Measurements from ENCODE around the gene LIFR.
A peak's percentile ranks its signal among the peaks of the same experiment; 100 is the strongest.

Gene LIFR

DNA sequence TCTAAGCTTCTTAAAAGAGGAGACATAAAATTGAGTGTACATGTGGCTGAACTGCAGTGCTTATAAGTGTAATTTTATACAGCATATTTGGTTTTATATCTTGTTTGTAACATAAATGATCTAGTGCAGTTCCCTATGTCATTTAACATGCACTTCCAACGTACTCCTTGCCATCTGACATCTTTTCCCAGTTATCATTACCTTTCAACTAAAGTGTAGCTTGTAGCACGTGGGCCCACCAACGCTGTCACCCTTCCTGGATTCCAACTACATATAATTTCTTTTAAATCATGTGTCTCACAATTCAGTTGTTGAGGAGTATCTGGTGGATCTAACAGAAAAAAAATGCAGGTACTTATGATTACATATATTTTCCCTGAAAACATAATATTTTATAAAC, 50.1 kb downstream of the LIFR start:
- DNase-seq, result no peak

DNA sequence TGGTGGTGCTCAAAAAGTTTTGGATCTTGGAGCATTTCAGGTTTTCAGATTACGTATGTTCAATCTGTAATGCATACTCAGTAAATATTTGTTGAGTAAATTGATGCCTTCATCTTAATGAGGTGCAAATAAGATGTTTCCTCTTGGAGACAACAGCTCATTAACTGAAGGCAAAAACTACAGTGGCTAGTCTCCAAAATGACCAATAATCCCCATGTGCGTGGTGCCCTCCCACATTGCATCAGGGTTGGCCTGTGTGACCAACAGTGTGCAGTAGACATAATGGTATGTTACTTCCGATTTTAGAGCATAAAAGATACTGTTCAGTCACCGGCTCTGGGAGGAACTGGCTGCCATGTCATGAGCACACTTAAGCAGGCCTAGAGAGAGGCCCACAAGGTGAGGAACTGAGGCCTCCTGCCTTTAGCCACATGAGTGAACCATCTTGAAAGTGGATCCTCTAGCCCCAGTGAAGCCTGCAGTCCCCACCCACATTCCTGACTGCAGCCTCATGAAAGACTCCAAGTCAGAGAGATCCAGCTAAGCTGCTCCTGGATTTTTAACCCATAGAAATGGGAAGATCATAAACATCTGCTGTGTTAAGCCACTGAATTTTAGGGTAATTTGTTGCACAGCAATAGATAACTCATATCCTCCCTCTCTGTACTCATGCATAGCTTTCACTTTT, 55.7 kb downstream of the LIFR start:
- DNase-seq, result no peak

DNA sequence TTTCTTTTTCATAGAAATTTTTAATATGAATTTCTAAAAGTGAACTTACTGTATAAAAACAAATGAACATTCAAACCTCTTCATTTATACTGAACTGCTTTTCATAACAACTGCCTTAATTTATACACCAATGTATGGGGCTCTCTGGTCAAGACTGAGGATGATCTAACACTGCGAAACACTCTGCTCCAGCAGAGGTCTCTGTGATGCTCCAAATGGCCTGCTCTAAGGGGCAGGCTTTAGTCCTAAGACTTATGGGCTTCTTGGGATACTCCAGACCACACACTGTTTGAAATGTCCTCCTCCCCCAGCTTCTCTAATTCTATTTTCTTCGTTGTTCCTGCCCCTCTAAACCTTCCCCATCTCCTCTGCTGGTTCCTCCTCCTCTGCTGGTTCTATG, 58.5 kb downstream of the LIFR start:
- DNase-seq, result no peak

DNA sequence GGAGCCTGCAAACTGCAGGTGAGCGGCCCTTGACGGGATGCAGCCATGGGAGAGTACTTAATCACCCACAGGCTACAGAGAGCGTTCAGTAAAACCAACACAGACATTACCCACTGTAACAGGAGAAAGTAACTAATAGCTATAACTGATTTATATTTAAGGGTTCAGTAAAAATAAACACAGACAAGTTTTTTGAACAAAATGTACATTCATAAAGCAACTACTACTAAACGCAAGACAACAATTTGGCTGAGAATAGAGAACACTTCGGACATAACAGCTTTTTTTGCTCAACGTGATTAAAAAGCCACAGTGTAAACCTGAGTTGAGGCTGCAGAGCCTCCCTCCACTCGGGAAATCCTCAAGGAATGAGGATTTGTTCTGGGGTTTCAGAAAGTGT, 61.7 kb downstream of the LIFR start:
- DNase-seq, result no peak

DNA sequence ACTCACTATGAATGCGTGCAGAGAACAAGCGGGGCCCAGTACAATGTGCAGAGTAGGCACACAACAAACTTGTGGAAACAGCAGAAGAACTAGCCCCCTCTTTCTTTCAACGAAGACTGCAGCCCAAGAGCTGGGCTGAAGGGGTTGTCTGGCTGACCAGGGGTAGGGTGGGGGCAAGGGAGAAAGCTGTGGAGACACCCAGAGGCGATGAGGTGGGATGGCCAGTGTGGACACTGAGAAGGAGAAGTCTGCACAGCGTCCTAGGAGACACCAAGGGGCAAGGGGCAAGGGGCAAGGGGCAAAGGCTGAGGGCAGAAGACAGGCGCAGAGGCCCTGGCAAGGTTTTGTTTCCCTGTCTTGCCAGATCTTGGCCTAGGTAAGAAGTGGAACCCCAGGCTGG, 62.3 kb downstream of the LIFR start:
- no peak for DNase-seq

DNA sequence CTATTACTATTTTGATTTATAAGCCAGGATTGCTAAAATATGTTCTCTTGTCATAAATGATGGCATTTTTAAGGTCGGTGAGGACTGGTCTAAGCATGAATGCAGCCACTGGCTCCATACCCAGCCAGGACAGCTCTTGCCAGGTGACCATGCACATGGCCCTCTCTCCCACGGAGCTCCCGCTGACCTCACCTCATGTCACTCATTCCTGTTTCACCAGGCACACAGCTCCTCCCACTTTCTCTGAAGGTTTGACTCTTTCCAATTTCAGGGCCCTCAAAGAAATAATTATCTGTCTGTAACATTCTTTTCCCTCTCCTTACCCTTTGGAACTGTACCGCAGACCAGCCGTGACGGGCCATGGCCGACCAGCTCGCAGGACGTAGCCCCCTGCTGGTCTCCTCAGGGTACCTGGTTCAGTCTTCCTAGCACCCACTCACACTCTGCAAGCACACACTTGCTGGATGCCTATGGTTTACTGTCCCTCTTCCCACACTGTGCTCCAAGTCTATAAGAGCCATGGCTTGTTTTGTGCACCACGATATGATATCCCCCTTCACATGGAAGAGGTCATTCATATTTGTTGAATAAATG, 72.5 kb downstream of the LIFR start:
- no peak for DNase-seq

DNA sequence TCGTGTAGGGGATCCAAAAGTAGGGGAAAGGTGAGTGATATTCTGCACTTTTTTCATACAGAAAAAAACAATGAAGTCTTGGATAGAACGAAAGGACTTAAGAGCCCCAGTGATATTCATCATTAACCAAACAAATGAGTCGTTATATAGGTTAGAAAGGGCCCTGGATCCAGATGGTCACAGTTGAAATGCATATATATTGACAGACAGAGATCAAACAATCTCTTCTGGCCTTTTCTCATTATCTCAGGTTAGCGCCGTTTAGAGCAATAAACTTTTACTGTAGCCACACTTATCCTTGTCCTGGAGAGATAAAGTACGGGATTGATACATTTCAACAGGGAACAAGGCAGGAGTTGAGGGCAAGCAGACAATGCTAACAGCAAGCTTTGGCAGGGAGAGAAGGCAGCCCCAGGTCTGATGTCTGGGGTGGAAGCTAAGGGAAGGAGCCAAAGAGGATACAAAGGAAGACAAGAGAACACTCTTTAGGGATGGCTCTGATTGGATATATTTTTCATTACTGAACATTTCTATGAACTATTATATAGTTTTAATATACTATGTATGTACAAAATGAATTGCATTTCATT, 77.0 kb downstream of the LIFR start:
- DNase-seq, result no peak

DNA sequence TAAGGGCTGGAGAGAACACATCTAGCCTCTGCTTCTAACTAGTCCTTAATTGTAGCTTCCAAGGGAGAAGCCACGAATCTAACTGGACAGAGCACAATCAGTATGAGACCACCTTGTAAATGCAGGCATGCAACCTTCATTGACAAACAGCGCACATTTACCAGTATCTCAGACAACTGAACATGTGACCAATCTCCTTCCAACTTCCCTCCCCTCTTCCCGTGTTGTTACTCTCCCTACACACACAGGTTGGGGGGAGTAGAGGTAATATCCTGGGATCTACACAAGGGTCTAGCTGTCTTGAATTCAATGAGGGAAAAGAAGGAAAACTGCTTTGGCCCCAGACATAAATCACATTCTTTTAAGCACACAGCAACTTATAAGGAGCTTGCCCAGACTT, 77.6 kb downstream of the LIFR start:
- DNase-seq, result no peak

DNA sequence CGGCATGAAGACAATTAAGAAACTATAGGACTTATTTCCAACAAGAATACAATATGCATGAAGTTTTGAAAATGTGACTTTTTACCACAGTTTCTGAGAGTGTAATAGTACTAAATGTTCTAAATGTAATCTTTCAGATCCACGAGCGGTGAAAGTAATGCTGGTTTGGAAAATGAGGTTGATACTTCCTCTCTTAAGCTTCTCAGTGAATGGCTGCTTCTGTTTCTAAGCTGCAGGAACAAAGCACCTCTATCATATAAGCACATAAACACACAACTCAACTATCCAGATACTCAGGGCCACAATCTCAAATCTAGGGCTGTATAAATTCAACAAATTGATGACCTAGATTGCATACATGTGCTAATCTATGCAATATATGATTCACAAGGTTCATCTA, 78.3 kb downstream of the LIFR start:
- DNase-seq, result no peak

DNA sequence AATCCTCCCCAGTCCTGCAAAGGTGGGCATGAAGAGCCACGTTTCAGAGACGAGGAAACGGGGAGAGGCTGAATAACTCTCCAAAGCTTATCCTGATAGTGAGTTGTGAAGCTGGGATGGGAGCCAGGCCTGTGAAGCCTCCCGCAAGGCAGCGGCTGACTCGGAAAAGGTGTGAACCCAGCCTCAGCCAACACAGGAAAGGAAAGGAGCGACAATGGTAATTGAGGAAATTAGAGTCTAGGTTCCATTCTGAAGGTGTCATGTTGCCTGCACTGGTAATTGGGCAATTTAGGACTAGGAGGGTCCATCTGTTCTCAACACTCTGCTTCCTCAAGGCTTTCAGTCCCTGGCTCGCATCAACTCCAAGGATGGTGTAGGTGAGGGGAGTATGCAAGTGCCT, 83.4 kb downstream of the LIFR start:
- DNase-seq, result no peak

DNA sequence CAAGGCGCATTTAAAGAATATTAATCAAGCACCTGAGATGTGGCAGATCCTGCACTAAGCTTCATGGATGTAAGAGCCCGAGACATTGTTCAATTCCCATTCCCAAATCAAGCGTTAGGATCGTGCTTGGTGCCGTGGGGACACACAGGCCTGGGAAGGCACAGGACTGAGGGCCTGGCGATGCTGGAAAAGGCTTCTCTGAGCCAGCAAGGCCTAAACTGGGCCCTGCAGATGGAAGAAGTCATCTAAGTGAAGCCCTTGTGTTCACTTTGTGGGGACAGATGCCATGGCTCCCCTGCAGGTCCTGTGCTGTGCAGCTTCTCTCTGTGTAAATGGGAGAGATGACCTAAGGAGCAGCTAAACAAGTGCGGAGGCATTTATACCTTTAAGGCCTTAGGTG, 83.9 kb downstream of the LIFR start:
- no peak for DNase-seq

DNA sequence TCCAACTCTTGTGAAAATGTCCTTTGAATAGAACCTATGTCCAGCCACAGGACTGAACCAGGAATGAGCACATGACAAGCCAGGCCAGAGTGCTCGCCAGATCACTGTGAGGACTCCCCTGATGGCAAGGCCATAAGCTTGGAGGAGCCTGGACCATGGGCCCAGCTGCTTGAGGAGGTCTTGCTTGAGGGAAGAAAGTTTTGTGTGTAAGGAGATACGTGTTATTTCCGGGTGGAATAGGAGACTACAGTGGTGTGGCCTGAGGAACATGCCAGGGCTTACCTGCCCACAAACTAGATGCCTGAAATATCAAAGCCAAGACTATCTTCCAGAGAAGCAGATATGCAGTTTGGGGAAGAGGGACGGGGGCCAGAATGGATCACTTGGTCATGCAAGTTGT, 84.7 kb downstream of the LIFR start:
- no peak for DNase-seq

DNA sequence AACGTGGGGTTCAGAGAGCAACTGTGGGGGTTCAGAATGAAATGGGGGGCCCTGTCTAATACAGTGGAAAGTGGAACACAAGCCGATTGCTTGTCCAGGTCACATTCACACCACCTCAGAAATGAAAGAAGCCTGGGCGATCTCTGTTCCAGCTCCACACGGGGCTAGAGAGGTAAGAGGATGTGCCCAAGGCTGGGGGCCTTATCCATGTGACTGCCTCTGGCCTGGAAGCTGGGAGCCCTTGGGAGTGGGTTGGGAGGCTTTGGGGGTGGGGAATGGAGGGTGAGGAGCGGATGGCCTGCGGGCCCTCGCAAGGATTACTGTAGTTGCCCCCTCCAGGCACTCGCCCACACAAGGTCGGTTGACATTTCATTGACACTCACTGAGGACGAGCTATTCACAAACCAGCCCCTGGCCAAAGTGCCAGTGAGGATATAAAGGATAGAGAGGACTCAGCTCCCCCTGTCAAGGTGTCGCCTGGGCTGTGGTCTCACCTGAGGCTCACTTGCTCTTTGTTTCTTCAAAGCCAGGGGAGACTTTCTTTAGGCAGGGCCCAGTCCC, 86.7 kb downstream of the LIFR start:
- no peak for DNase-seq

DNA sequence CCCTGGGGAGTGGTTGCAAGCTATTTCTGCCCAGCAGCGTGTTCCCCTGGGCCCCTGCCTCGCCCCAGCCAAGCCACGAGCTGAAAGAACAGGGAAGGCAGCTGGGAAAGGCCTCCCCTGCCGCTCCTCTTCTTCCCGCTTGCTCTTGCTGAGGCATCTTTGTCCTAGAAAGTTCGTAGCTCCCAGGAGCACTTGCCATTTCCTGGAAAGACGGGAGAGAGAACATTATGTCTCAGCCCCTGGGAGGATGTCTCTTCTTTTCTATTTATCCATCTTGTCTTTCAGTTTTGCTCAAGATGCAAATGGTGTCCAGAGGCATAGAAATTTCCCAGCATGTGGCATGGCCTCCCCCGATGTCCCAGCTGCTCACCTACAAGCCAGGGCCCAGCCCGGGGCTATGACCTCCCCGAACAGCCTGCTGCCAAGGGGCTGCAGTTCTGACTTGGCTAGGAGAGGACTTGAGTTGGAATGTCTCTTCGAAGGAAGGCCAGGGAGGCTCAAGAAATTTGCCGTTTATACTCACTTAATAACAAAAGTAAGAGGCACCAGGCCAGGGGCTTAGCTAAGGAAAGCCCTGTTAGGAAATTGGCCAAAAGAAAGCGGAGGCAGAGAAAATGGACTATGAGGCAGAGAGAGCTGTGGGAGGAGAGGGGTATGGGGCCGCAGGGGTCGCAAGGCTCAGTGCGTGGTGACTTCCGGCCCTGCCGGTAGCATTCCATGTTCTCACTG, 87.3 kb downstream of the LIFR start:
- DNase-seq, result no peak

DNA sequence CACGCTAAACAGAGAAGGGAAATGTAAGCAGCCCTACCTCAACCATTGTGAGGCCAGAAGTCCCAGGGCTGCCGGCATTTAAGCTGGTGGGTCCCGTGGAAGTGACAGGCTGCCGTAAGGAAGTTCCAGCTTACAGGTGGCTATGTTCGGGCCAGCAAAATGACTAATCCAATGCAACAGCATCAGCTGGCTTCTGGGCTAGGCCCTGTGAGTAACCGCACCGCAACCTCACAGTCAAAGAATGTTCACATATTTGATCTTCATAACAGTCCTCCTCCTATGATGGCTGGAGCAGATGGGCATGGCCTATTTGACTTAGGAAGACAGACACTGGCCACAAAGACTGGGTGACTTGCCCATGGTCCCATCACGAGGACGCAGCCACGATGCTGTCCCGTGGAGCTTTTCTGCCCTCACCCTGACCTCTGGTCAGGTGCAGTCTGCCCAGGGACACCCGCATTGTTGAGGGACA, 88.2 kb downstream of the LIFR start:
- DNase-seq, result no peak

DNA sequence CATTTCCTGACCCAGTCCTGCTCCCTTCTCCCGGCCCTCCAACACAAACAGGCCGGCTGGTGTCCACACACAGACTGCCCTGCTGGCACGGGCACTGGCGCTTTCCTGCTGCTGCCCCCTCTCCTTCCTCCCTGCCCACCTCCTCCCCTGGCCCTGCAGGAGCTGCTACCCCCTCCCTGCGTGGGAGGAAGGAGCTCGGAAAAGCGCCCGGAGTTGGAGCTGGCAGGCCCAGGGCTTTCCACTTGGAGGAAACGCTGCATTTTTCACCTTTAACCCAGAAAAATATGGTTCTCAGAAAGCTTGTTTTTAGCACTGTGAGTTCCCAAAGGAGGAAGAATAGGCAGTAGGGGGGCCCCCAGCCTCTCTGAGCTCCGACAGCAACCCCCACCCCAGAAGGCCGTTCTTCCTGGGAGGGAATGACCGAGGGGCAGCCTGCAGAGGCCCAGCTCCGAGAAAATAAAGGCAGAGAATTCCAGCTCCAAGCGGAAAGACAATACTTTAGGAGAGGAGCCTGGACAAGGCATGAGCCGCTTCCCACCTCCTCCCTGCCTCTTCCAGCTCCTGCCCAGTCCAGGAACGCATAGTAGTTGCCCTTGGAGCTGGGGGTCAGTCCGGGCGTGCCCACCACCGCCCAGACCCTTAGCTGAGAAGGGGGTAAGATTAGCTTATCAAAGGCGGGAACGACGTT, 88.9 kb downstream of the LIFR start:
- DNase-seq, result no peak

DNA sequence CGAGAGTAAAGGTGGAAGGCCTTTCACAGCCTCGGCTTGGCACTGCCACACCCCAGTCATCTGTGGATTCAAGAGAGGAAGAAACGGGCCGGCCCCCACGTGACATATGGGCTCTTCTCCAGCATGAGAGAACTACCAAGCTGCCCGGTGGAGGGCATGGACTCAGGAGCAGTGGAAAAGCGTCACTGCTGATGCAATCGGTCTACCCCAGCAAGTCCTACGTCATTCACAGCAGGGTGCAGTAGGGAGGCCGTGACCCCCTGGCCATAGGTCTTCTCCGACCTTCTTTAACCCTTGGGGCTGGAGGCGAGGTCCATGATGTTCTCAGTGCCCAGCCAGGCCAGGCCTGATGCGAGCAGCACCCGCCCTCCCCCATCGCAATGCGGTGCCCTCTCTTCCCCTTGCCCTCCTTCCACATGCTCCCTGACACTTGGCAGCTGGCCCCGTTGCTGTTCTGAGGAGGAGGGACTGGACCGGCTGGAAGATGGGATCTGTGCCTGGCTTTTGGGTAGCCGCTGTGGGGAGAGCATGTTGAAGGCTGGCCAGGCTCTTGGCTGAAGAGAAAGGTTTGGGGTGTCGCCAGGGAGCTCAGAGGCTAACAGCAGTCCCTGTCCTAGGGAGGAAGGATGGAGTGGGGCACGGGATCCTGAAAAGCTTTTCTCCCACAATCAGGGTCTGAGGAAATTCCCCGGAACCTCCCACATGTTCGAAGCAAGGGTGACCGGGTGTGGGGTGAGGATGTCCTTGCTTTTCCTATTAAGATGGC, 89.8 kb downstream of the LIFR start:
- peak in 1 of 2 experiments; percentile 48 for DNase-seq

DNA sequence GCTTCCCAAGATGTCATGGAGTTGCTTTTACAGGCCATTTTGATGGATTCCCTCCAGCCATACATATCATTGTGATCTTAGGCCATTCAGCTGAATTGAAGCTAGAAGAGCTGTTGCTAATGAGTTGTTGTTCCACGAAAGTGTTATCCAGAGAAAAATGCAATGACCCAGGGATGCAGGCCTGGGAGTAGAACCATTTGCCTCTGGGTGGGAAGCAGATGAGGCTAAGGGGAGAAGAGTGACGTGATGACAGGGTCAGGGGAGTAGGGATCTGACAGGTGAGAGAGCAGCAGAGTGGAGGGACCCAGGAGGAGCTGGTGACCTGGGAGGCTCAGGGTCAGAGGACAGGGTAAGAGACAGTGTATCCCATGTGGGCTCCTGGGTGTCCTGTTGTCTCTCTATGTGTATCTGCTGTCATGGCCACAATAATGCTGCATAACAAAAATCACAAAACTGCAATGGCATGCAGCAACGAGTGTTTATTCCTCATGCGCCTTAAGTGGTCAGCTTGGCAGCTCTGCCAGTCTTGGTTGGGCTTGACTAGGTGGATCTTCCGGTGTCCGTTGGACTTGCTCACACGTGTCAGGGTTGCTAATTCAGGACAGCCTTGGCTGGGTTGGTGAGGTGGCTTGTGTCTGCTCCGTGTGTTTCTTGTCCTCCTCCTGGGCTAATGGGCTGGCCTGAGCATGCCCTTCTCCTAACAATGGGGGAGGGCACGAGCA, 90.6 kb downstream of the LIFR start:
- no peak for DNase-seq

DNA sequence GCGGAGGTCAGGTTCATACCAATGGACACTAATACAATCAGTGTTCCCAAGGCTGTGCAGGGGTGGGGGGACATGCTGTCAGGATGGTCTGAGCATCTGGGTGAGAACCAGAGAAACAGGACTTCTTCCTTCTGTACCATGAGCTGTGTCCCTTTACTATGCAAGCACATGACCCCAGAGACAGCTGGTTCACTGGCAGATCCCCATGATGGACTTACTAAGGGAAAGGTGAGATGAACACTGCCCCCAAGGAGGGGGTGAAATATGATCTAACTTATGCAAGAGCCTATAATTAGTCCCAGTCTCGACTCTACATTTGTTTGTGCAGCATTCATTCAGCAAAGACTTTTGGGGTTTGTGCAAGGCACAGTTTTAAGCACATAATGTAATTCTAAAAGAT, 91.4 kb downstream of the LIFR start:
- no peak for DNase-seq

DNA sequence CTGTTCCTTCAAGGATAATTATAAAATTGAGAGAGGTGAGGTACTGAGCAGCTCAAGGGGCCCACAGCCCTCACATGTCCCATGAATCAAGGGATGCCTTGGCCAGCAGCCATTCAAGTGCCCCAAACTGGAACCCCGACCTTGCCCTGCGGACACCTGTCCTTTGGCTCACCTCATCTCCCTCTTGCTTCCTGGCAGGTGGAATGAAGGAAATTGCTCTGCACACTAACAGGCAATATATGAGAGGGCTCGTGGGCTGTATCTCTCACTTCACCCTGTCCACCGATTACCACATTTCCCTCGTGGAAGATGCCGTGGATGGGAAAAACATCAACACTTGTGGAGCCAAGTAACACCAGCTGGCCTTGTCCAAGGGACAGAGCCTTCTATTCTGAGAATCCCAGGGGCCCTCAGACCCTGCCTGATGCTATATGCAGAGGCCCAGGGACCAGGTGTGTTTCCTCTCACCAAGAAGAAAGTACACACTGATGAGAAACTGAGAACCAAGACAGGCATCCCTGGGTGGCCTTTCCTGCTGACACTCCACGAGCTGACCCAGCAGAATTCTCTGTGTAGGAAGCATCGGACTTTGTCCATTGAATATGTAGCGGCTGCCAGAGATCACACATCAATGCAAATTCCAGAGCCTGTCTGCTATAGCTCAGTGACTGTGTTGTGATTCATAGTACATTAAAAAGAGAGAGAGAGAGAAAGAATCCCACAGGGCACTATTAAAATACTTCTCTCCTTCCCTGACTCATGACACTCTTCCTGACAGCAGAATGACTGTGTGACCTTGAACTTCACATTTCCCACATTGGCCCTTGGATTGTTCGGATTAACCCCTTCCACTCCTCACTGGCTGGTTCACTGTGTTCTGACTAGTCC, 92.6 kb downstream of the LIFR start:
- DNase-seq, result no peak
